ENCODE data around the gene CAB39. TPM values are rescaled to one million over a fixed set of nuclear protein-coding genes. Genes with fewer than 3 reads are reported as not detected.

CAB39 gene
- total RNA-seq, 2 donors from 2014 or later = 87.8 to 121 TPM

DNA sequence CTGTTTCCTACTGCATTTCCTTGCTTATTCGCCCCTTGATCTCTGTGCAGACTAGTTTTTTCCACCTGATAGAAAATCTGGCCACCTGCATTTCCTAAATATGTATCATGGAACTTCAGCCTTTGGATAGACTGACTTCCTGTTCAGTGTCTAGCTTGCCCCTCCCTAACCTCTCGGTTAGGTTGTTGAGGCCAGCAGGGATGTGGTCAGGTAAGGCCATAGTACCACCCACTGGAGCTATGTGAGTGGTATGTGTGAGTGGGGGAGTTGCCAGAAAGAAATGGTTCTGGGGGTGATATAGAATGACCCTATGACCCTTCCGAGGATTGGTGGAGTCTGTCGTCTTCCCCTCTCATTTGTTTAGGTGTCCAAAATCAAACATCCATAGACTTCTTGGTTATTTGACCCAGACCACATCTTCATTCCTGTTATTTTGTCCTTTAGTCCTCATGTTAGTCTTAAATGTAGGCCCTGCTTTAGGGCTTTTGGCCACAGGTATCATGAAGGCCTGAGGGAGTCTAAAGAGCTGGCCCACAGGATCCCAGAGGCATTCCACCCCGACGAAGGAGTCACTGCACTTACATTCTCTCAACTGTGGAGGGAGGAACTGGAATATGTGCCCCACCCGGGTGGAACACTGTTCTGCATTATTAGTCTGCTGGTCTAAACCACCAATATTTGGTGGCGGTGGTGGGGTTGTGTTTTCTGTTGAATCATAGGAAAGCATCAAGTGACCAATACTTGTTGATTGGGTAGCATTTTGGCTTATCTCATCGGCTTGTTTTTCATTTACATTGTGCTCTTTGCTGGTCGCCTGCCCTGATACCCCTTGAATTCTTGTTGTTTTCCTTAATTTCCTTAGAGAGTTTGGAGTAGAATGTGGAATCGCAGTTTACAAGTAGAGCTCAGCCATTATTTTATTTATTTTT lies 21.9 kb downstream of the CAB39 start:
- TF ChIP-seq, protein P1, sequence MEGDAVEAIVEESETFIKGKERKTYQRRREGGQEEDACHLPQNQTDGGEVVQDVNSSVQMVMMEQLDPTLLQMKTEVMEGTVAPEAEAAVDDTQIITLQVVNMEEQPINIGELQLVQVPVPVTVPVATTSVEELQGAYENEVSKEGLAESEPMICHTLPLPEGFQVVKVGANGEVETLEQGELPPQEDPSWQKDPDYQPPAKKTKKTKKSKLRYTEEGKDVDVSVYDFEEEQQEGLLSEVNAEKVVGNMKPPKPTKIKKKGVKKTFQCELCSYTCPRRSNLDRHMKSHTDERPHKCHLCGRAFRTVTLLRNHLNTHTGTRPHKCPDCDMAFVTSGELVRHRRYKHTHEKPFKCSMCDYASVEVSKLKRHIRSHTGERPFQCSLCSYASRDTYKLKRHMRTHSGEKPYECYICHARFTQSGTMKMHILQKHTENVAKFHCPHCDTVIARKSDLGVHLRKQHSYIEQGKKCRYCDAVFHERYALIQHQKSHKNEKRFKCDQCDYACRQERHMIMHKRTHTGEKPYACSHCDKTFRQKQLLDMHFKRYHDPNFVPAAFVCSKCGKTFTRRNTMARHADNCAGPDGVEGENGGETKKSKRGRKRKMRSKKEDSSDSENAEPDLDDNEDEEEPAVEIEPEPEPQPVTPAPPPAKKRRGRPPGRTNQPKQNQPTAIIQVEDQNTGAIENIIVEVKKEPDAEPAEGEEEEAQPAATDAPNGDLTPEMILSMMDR (IDR thresholded peaks at IDR 0.05) = no peak
- no peaks in the 10 kb centered on the region for H3K27me3 ChIP-seq
- H3K9ac ChIP-seq (ENCODE audit: low read depth in 2 of 2, low read length in 2 of 2) = no peak overlapping the region
- no peak overlapping the region for H3K4me3 ChIP-seq
- peaks cover 14% of the 10 kb centered on the region for H3K4me1 ChIP-seq
- H3K36me3 ChIP-seq = no peaks in the 10 kb centered on the region
- no peaks in the 10 kb centered on the region for H3K9me3 ChIP-seq
- H3K27ac ChIP-seq = no peak overlapping the region
- intact Hi-C loops (cut with DNase I) = no loop called here
- DNase-seq = no peak

DNA sequence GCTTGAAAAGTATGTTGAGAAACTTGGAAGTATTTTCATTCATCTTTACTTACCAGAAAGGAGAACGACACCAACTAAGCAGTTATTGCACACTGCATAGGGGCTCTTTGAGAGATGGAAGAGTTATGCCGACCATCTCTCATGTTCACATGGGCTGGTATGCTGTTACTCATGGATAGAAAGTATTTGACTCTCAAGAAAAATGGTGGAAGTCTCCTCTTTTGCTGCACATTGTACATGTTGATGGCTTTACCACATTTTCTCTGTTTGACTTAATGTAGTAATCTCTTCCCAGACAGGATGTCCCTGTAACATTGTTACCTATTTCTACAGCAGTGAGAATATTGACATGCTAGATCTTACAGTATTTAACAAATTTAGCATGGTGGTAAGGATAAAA lies 23.2 kb downstream of the CAB39 start:
- no peaks in the 10 kb centered on the region for H3K9me3 ChIP-seq
- H3K9ac ChIP-seq (ENCODE audit: low read depth in 2 of 2, low read length in 2 of 2) = no peak overlapping the region
- DNase-seq = no peak
- no peak overlapping the region for H3K27ac ChIP-seq
- intact Hi-C loops (cut with DNase I) = no loop called here
- H3K4me3 ChIP-seq = no peak overlapping the region
- TF ChIP-seq, protein P1 (IDR thresholded peaks at IDR 0.05) = no peak
- H3K4me1 ChIP-seq = peaks cover 12% of the 10 kb centered on the region
- H3K36me3 ChIP-seq = no peaks in the 10 kb centered on the region
- H3K27me3 ChIP-seq = no peaks in the 10 kb centered on the region

DNA sequence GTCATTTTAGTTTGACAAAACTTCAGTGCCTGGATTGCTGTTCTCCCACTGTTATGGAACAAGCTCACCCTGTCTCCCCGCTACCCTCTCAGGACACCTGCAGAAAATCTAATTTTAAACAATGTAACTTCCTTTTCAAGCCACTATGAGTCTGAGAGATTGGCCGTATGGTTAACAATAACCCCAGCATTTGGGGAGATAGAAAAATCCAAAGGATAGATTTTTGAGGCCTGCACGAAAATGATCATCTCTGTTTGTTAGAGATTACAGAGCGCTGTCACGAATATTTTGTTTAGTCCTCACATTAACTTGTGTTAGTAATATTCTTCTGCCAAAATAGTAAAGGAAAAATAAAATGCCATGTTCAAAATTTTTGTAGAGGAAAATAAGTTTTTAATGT lies 24.7 kb downstream of the CAB39 start:
- Histone ChIP-seq H3K4me1 (peaks cover 10% of the 10 kb centered on the region), H3K36me3 (no peaks in the 10 kb centered on the region), H3K4me3 (no peak overlapping the region), H3K27ac (peak overlapping the region; percentile 41), H3K9ac (ENCODE audit: low read depth in 2 of 2, low read length in 2 of 2) (peak overlapping the region in 1 of 2 donors; percentile 16), H3K27me3 (no peaks in the 10 kb centered on the region), H3K9me3 (no peaks in the 10 kb centered on the region)
- DNase-seq = no peak
- TF ChIP-seq, protein P1 (IDR thresholded peaks at IDR 0.05) = no peak
- intact Hi-C loops (cut with DNase I) = no loop called here

DNA sequence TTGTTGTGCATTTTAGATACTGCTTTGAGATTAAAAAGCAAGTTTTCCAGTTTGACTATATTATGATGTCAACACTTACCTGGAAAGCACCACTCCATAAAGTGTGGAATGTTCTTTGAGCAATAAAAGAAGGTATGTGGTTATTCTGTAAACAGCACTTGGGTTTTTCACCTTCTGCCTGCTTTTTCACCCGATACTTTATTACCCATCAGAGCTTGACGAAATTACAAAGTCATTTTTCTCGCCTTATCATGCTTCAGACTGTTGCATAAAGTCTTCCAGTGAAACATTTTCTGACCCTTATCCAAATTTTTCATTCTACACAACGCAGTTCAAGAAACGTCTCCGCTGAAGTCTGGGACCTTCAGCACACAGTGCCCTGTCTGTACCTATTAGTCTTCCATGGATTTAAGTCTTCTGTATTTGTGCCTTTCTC lies 25.2 kb downstream of the CAB39 start:
- intact Hi-C loops (cut with DNase I) = no loop called here
- no peaks in the 10 kb centered on the region for H3K9me3 ChIP-seq
- no peak overlapping the region for H3K4me3 ChIP-seq
- DNase-seq = peak; percentile 35
- TF ChIP-seq, protein P1 (IDR thresholded peaks at IDR 0.05) = no peak
- H3K27me3 ChIP-seq = no peaks in the 10 kb centered on the region
- H3K9ac ChIP-seq (ENCODE audit: low read depth in 2 of 2, low read length in 2 of 2) = peak overlapping the region in 1 of 2 donors; percentile 81
- H3K4me1 ChIP-seq = peaks cover 5% of the 10 kb centered on the region
- H3K27ac ChIP-seq = peak overlapping the region; percentile 41
- H3K36me3 ChIP-seq = no peaks in the 10 kb centered on the region

DNA sequence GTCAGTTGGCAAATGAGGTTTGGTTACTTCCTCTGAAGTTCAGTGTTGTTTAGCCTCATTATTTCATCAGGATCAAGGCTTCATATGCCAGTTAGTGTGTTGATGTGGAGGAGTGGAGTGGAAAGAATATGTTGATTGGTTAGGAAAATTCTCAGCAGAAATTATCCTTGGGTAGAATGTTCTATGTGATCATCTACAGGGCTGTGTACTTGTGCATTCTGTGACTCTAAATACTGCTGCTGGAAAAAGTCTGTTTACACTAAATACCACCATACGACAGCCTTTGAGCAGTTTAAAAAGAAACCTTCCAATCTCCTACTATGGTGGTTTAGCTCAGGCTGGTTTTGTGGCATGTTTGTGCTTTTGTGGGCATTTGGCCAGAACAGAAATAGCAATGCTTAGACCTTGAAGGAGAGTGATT lies 25.8 kb downstream of the CAB39 start:
- intact Hi-C loops (cut with DNase I) = no loop called here
- H3K9ac ChIP-seq (ENCODE audit: low read depth in 2 of 2, low read length in 2 of 2) = peak overlapping the region in 1 of 2 donors; percentile 81
- peak overlapping the region; percentile 41 for H3K27ac ChIP-seq
- H3K27me3 ChIP-seq = no peaks in the 10 kb centered on the region
- peaks cover 4% of the 10 kb centered on the region for H3K4me1 ChIP-seq
- H3K4me3 ChIP-seq = no peak overlapping the region
- H3K9me3 ChIP-seq = no peaks in the 10 kb centered on the region
- TF ChIP-seq, protein P1 (IDR thresholded peaks at IDR 0.05) = no peak
- H3K36me3 ChIP-seq = no peaks in the 10 kb centered on the region
- DNase-seq = no peak

Measured in colonic mucosa (tissue), 4 donors.